SH-SY5Y (cell line): ENCODE data around the gene AP3S1.

ENCODE experiments used
- GATA2 ChIP-seq: IDR thresholded peaks from 2 replicates; pipeline ENCODE4 v1.6.1; 2011; ENCODE audit warnings: mild to moderate bottlenecking, low read depth, low read length
- GATA3 ChIP-seq: IDR thresholded peaks from 2 replicates; pipeline ENCODE4 v1.6.1; 2011; ENCODE audit warnings: low read depth, mild to moderate bottlenecking, low read length, moderate library complexity

GRCh38 chr5:115930630-115931337 lies 89.0 kb downstream of the AP3S1 start:
- no peak for TF ChIP-seq GATA2
- no peak for TF ChIP-seq GATA3
